GM18519 (cell line): ENCODE measurements around the gene SPATA2L.
A peak's percentile ranks its signal among the peaks of the same experiment; 100 is the strongest.
"Not testable (repeated sequence)": the region's sequence is repeated elsewhere in the genome, so short reads cannot be mapped to it uniquely, and the experiment has no call there.

ENCODE experiments used
- ATAC-seq: cut with Tn5 transposase; IDR thresholded peaks from one replicate; pipeline ENCODE4 v1.9.1; 2021; ENCODE audit warnings: mild to moderate bottlenecking, moderate library complexity; ENCODE audit not compliant: unreplicated experiment, low FRiP score

Gene SPATA2L

DNA sequence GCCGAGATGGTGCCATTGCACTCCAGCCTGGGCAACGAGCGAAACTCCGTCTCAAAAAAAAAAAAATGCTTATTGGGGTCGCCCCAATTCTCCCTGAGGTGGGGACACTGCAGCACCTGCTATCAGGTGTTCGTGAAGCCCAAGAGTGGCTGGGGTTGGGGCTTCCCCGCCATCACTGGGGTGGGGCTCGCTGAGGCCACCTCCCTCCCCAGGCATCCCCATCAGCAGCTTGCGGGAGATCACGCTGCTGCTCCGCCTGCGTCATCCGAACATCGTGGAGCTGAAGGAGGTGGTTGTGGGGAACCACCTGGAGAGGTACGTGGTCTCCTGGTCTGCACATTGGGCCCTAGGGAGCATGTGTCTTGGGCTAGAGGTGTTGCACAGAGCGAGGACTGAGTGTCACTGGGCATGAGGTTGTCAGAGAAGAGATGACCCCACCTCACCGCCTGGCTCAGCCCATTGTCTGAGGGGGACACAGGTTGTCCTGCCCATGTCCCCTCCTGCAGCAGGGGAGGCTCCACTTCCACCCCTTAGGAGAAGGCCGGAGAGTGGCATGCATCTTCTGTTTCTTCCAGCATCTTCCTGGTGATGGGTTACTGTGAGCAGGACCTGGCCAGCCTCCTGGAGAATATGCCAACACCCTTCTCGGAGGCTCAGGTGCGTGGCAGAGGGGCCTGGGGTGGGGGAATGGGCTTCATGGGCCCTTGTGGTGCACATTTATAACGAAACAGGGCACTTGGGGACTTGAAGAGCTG lies 10.1 kb downstream of the SPATA2L start:
- no peak for ATAC-seq

DNA sequence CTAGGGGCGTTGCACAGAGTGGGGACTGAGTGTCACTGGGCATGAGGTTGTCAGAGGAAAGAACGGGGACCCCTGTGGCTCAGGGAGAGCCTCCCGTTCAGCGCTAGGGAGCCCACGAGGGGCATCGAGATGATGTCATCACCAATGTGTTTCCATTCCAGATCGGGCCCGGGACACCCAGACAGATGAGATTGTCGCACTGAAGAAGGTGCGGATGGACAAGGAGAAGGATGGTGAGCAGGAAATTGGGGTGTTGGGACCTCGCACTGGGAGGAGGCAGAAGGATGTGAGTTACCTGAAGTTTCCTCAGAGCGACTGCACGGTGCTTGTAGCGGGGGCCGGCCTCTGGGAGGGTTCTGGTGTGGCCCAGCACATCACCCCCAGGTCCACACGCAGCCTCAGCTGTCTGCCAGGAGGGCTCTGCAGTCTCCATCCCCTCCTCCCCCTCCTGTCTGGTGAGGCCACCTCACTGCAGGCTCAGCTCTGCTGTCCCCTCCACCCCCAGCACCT lies 11.1 kb downstream of the SPATA2L start:
- ATAC-seq = no peak

DNA sequence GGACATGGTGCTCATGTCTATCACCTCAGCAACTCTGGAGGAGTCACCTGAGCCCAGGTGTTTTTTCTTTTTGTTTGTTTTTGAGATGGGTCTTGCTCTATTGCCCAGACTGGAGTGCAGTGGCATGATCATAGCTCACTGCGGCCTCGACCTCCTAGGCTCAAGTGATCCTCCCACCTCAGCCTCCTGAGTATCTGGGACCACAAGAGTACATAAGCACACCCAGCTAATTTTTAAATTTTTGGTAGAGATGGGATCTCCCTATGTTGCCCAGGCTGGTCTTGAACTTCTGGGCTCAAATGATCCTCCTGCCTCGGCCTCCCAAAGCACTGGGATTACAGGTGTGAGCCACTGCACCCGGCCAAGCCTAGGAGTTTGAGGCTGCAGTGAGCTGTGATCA lies 11.9 kb downstream of the SPATA2L start:
- not testable (repeated sequence) for ATAC-seq

DNA sequence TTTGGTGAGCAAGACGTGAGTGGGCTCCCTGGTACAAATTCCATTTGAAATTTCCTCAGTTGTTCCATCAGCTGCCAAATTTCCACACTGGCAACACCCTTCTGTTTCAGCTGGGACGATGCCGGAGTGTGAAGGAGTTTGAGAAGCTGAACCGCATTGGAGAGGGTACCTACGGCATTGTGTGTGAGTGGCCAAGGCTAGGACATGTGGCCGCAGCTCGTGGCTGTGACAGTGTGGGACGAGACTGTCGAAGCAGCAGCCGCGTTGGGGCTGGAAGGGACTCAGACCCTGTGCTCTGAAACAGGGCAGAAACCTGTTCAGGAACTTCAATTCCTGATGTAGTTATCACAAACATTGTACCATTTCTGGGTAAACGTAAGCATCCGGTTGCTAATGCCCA lies 12.4 kb downstream of the SPATA2L start:
- no peak for ATAC-seq

DNA sequence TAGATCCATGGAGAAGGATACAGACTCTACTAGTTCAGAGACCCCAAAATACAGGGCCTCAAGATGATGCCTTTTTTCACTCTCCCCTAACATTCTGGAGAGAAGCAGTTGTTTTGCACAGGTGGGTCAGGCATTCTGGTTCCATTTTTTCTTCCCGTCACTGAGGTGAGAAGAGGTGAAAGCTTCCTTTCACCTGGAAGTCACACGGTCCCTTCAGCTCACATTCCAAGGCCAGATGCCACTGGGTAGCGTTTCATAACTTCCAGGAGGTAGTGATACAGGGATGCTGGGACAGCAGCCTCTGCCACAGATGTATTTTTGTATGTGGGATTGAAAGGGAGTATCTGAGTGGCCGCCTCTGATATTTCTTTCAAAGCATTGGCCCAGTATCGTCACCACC lies 13.1 kb downstream of the SPATA2L start:
- no peak for ATAC-seq

DNA sequence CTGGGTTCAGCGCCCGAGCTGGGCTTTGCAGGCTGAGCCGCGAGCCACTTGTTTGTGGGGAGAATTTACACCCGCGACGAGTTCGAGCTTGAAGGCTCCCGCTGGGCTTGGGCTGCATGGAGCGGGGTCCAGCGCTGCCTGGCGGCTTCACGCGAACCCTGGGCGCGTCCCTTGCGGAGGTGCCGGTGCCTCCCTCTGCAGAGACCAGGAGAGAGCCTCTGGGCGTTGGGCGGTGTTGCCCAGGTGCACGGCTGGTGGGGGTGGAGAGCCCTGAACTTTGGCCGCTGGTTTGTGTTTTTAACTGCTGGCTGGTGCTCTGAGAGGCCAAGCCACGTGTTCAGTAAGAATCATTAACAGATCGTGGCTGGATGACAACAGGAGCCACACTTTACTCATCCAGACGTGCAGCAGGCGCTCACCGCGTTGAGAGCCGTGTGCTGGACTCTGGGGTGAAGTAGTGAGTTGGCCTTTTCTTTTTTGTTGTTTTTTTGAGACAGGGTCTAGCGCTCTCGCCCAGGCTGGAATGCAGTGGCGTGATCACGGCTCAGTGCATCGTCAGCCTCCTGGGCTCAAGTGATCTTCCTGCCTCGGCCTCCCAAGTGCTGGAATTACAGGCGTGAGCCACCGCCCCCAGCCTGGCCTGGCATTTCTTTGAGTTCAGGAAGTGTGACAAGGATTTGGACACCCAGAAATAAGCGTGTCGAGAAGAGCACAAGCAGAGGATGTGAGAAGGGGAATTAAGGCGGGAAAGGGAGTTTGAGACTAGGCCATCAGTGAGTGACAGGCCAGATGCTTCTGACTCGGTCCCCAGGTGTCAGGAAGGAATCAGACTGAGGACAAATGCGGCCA lies 14.2 kb downstream of the SPATA2L start:
- peak; percentile 7 for ATAC-seq

DNA sequence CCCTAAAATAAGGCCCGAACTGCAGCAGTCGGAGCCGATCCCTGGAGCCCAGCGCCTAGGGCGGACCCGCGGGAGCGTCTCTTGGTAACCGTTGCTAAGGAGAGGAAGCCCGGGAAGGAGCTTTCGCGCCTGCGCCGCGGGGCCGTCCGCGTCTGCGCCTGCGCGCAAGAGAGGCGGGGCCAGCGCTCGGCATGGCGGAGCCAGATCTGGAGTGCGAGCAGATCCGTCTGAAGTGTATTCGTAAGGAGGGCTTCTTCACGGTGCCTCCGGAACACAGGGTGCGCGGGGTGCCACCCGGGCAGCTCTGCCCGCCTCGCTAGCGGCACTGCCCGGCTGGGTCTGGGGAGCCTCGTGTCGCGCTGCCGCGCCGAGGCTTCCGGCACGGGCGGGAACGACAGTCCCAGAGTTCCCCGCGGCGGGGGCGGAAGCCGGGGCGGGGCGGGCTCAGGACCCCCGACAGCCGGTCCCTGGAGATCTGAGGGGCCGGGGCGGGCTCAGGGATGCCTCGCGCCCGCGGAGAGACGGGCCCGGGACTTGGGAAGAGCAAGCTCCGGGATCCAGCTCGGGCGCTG lies 14.9 kb downstream of the SPATA2L start, which contains the start of gene CDK10:
Gene CDK10, plus strand, starts transcription at position 170 of the 572 bp plus-strand sequence. Its CDS starts 22 bp downstream, at position 192.
- peak; percentile 75 for ATAC-seq

DNA sequence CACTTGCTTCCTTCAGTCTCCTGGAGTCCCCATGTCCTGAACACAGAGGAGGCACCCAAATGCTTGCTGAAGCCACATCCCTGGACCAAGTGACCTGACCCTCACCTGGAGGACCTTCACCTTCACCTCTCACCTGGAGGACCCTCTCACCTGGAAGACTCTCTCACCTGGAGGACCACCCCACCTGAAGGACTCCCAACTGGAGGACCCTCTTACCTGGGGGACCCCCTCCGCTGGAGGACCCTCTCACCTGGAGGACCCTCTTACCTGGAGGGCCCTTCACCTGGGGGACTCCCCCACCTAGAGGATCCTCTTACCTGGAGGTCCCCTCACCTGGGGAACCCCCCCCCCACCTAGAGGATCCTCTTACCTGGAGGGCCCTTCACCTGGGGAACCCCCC lies 15.6 kb downstream of the SPATA2L start:
- ATAC-seq = no peak

DNA sequence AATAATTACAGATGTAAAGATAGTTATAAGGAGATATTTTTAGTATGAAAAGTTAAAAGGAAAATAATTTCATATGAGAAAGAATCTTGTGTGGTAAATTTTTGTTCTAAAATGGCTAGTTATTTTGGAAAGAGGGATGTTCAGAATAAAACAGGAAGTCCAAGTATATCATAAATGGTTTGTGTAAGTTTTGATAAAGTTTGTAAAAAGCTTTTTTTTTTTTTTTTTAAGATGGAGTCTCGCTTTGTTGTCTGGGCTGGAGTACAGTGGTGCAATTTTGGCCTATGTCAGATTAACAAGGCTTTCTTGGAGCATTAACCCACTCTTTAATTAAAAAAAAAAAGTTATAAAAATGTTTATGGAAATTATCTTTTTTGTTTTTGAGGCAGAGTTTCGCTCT lies 23.2 kb downstream of the SPATA2L start:
- no peak for ATAC-seq

DNA sequence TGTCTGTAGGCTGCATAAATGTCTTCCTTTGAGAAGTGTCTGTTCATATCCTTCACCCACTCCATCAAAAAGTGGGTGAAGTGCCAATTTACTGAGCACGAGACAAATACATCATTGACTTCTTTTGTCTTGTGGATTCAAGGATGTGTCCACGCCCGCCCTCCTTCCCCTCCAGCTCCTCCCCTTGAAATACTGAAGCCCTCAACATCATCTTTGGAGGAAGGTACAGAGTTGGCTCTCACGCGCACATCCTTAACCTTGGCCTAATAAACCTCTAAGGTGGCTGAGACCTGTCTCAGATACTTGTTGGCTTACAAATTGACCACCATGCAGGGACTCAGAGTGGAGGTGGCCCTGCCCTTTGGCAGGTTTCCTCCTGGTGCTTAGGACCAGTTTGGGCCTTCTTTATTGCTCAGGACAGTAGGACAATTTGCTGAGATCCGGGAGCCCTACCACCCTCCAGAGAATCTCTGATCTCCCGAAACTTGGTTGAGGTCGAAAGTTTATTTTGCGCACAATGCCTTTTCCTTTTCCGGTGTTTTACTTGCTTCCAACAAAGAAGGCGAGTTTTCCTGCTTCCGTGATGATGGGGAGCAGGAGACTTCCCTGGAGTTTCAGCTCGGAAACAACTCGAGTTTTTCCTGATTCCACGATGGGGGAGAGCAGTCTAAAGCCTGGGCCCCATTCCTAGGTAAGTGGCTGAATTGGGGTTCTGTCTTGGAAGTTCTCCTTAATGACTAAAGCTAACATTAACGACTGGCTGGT lies 29.1 kb downstream of the SPATA2L start:
- no peak for ATAC-seq

DNA sequence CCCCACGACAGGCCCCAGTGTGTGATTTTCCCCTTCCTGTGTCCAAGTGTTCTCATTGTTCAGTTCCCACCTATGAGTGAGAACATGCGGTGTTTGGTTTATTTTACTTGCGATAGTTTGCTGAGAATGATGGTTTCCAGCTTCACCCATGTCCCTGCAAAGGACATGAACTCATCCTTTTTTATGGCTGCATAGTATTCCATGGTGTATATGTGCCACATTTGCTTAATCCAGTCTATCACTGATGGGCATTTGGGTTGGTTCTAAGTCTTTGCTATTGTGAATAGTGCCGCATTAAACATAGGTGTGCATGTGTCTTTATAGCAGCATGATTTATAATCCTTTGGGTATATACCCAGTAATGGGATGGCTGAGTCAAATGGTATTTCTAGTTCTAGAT lies 29.9 kb downstream of the SPATA2L start:
- ATAC-seq = not testable (repeated sequence)

DNA sequence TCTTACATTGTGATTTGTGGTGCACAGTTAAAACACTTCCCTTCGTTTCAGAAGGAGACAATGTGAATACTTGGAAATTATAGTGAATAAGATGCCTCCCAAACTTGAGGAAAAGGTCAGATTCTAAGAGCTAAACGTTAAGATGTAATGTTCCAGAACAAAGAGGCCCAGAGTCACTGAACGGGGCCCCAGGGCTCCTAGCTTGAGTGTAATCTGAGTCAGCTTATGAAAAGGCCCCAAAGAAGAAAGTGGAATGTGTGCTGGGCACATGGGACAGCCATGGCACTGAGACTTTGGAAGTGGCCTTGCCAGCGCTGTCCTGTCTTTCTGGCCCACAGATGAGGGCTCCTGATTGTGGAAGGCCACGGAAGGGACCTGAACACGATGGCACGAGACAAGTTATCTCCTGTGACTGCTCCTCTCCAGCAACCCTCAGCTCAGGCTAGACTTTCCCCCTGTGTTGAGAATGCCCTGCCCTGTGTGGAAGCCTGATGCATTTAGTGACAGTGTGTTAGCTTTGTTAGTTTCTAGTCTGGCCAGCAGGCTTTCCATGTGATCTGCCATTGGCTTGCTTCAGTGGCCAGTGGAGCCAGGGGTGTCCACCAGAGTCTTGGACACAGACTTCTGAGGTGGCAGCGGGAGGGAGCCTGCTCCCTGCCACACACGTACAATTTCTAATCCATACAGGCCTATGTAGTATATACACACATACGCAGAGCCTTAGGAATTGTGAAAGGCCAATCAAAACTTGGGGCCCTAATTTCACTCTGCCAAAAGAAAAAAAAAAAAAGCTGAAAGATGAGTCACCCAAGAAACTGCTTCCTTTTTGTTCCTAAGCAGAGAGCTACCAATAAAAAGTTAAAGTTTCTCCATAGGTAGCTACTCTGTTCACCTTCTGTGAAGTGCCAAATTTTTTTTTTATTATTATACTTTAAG lies 30.7 kb downstream of the SPATA2L start:
- no peak for ATAC-seq

DNA sequence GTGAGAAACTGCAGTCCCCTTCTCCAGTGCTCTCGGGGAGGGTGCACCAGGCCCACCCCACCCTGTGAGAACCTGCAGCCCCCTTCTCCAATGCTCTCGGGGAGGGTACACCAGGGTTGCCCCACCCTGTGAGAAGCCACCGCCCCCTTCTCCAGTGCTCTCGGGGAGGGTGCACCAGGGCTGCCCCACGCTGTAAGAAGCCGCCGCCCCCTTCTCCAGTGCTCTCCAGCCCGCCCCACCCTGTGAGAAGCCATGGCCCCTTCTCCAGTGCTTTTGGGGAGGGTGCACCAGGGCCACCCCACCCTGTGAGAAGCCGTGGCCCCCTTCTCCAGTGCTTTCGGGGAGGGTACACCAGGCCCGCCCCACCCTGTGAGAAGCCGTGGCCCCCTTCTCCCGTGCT lies 31.8 kb downstream of the SPATA2L start:
- ATAC-seq = no peak

DNA sequence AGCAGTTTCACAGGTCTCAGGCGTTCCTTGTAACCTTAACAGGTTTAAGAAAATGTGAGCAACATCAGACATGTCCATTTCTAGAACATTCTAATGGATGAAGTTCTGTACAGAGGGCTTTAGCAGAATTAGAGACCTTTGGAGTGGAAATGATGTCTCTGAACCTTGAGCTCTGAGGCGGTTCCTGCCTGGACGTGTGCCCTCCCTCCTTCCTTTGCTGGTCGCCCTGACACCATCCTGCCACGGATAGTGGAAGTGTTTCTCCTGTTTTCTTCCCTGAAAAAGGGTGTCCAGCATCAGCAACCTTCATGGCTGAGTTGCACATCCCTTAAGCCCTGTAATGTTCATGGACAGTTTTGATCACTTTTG lies 32.7 kb downstream of the SPATA2L start:
- no peak for ATAC-seq

DNA sequence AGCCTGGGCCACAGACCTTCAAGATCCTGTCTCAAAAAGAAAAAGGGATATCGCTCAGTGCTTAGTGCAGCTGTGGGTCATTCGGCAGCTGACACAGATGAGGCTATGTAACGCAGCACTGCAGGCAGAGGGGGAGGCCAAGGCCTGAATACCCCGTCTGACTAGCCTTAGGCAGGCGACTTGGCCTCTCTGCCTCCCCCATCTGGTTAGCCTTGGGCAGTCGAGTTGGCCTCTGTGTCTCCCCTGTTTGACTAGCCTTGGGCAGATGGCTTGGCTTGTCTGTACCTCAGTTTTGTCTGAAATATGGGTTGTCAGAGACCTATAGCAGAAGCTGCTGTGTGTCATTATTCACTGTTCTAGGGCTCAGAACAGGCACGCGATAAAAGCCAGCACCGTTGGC lies 33.9 kb downstream of the SPATA2L start:
- no peak for ATAC-seq

DNA sequence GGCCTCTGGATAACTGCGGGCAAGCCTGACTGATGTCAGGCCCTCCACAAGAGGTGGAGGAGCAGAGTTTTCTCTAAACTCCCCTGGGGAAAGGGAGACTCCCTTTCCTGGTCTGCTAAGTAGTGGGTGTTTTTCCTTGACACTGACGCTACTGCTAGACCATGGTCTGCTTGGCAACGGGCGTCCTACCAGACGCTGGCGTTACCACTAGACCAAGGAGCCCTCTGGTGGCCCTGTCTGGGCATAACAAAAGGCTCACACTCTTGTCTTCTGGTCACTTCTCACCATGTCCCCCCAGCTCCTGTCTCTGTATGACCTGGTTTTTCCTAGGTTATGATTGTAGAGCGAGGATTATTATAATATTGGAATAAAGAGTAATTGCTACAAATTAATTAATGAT lies 34.5 kb downstream of the SPATA2L start:
- ATAC-seq = not testable (repeated sequence)

DNA sequence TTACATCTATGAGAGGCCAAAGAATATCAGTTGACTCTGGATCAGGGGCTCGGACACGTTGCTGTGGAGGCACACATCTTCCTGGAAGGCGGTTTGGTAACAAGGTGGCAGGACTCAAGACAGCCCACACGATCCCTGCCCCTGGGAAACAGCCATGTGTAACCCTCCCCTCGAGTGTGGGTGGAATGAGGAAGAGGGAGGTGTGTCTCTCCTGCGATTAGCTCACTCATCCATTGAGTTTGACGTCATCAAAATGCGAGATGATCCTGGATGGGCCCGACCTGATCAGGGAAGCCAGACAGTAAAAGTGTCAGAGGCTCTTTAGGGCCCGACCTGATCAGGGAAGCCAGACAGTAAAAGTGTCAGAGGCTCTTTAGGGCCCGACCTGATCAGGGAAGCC lies 37.3 kb downstream of the SPATA2L start:
- ATAC-seq = not testable (repeated sequence)

DNA sequence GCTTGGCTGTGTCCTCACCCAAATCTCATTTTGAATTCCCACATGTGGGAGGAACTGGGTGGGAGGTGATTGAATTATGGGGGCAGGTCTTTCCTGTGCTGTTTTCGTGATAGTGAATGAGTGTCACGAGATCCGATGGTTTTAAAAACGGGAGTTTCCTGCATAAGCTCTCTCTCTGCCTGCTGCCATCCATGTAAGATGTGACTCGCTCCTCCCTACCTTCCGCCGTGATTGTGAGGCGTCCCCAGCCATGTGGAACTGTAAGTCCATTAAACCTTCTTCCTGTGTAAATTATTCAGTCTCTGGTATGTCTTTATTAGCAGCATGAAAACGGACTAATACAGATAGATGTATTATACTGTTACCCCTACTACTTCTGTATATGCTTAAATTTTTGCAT lies 40.3 kb downstream of the SPATA2L start:
- no peak for ATAC-seq

DNA sequence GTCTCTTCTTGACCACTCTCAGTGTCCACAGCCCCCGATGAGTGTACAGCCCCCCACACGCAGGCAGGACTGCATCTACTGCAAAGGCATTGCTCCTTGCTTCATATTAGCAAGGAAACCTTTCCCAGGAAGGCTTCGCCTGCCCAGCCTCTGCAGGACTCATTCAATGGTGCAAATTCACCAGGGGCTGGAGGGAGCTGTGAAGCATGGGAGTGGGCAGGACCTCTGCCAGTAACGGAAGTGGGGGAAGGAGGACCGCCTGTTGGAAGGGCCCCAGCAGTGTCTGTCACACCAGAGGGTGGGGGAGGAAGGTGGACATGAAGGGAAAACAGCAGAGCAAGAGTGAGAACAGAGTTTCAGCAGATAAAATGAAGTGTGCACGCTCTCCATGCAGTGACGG lies 41.4 kb downstream of the SPATA2L start:
- ATAC-seq = no peak
